Stimulated activated CD4-positive, alpha-beta T cell treated with anti-CD3 and anti-CD28 coated beads, Interleukin-4, amount 100 ng/mL, for 1 hour (primary cell): ENCODE results near the gene KLHL17.
A peak's percentile ranks its signal among the peaks of the same experiment; 100 is the strongest.

ENCODE experiments used
- DNase-seq: peaks from one replicate; pipeline ENCODE4 v3.0.0-alpha.2; 2020

Gene KLHL17

DNA sequence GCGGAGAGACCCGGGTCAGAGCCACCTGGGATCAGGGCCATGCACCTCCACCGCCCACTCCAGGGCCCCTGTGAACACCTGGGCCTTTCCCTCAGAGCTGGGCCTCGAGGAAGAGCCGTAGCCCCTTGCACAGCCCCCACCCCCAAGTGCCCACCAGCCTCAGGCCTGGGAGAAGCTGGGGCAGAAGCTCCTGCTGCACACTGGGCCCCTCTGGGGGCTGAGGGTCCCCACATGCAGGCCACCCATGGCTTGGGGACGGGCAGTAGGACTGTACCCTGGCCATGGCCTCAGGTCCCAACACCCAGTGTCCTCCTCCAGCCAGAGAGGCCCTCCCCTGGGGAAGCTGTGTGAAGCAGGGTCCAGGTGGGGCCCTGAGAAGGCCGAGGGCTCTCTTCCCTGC is 7.8 kb upstream of the KLHL17 start:
- no peak for DNase-seq

DNA sequence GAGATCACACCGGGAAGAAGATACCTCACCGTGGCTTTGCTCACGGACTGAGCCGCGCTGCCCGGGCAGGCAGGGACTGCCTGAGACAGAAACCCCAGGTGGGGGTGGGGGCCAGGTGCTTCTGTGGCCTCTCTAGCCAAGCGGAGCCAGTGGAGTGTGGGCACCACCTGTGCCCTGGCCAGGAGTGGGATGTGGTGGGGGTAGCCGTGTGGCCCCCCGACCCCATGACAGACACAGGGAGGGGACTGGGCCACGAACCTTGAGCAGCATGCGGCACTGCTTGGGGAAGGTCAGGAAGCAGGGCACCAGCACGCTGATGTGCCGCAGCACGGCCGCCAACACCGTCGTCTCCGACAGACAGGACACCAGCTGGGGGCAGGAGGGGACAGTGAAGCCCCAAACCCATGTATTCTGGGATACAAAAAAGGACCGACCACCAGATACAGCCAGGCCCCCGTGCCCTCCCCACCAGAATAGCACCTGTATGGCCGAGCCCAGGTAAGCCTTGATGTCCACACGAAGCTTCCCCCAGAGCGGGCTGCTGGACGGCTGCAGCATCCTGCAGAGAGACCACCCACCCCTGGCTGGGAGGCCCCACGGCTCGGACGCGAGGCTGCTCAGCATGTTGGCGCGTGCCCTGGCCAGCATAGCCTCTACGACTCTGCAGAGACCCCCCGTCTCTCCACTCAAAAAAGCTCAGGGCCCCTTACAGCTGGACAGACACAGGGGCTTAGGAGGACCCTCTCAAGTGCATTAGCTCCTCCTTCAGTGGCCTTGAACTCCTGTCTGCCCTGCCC is 6.7 kb upstream of the KLHL17 start:
- no peak for DNase-seq

DNA sequence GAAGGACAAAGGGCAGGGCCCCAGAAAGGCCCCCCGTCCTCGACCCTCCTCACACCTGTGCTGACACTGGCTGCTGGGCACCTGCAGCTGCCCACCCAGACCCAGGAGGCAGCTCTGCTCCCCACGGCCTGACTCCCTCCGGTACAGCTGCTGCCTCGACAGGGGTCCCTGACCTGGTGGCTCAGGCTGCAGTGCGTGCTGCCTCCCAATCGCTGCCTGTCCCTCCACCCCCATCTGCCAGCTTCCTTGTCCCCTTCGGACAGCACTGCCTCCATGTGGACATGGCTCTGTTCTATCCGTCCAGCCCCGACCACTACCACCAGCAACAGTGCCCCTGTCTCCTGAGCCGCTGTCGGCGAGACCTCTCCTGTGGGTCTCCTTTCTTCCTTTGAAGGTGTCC is 5.5 kb upstream of the KLHL17 start:
- no peak for DNase-seq

DNA sequence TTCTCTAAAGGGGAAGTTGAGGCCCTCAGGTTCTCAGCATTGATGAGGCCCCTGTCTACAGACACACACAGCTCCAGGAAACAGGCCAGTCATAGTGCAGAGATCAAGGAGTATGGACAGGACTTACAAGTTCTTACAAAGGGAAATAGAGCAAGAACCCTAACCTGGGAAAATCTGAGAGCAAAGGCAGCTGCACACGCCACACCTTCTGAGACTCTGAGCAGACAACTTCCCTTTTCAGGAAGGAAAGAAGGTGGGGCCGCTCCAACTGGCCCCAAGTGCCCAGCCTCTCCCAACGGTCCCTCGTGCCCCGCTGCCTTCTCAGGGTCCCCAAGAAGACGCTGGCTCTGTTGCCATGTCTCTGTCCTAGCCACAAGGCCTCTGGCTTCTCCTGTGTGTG is 4.9 kb upstream of the KLHL17 start:
- DNase-seq = no peak

DNA sequence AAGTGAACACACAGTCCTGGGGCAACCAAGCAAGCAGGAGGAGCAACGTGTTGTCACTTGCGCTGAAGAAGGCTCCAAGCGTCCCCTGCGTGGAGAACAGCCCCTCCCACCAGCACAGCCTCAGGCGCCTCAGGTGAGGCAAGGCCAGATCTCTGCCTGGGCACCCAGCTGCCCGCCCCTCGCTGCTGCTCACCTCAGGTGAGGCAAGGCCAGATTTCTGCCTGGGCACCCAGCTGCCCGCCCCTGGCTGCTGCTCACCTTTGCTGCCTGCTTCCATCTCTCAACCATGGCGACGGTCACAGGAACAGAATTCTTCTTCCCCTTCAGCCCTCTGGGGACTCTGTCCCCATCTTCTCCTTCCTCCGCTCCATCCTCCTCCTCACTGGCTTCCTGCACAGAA is 3.7 kb upstream of the KLHL17 start:
- no peak for DNase-seq

DNA sequence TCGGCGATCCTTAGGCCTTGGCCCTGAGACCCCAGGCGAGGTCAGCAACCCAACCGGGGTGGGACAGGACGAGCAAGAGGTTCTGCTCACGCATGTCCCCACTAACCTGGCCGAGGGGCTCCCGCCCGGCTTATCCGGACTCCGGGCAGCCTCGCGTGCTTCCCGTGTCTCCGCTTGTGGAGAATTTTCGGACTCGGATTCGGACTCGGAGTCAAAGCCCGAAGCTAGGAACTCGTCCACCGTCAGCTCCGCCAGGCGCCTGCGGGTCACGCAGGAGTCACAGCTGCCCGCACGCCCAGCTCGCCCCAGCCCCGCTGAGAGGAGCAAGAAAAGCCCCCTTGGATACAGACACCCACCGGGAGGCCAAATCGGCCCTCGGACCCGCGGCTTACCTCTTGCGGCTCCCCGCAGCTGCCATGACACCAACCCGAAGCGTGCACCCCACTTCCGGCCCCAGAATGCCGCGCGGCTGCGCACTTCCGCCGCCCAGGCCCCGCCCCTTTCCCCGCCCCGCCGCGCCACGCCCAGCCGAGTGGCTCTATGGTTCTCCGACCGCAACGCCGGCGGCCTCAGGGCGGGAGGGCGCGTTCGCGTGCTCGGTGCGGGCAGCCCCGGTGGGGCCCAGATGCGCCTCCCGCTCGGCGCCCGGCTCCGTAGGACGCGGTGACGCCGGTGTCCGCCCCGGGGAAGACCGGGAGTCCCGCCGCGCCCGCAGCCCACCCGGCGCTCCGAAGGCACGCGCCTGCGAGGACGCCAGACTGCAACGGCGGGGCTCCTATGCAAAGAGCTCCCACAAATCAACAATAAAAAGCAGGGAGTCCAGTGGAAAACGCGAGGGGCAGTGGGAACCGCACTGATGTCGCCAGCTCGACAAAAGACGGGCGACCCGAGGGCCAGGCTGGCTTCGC is 1.3 kb upstream of the KLHL17 start, which contains the start of gene NOC2L:
TSS of gene NOC2L (minus strand) at position 434 of the 908 bp plus-strand sequence. CDS start at position 418, 16 bp downstream.
- DNase-seq = peak; percentile 97

DNA sequence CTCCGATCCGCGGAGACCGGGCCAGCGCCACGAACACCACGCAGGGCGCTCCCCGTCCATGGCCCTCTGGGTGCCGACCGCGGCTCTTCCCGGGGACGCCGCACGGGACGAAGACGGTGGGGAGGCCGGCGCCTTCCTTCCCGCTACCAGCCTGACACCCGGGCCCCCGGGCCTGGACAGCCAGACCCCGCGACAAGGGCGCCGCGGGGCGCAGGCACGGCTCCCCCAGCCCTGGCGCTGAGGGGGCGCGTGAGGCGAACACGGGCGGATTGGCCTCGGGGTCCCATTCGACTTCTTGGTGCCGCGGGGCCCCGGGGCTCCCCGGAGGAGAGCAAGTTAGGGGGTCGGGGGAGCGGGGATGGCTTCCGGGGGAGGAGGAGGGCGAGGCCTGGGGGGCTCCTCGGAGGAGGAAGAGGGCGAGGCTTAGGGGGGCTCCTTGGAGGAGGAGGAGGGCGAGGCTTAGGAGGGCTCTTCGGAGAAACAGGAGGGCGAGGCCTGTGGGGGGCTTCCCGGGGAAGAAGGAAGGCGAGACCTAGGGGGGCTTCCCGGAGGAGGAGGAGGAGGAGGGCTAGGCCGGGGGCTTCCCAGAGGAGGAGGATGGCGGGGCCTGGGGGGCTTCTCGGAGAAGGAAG is 537 bp upstream of the KLHL17 start:
- no peak for DNase-seq

DNA sequence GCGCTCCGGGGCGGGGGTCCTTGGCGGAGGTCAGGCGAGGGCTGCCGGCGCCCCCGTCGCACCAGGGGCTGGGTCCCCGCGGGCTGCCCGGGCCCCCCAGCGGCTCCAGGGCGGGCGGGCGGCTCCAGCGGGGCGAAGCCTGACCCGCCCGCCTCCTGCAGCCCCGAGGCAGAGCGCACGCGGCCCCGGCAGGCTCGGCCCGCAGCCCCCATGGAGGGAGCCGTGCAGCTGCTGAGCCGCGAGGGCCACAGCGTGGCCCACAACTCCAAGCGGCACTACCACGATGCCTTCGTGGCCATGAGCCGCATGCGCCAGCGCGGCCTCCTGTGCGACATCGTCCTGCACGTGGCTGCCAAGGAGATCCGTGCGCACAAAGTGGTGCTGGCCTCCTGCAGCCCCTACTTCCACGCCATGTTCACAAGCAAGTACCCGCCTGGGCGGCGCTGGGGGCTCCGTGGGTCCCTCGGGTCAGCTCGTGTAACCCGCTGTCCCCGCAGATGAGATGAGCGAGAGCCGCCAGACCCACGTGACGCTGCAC is 817 bp downstream of the KLHL17 start:
- DNase-seq = no peak

DNA sequence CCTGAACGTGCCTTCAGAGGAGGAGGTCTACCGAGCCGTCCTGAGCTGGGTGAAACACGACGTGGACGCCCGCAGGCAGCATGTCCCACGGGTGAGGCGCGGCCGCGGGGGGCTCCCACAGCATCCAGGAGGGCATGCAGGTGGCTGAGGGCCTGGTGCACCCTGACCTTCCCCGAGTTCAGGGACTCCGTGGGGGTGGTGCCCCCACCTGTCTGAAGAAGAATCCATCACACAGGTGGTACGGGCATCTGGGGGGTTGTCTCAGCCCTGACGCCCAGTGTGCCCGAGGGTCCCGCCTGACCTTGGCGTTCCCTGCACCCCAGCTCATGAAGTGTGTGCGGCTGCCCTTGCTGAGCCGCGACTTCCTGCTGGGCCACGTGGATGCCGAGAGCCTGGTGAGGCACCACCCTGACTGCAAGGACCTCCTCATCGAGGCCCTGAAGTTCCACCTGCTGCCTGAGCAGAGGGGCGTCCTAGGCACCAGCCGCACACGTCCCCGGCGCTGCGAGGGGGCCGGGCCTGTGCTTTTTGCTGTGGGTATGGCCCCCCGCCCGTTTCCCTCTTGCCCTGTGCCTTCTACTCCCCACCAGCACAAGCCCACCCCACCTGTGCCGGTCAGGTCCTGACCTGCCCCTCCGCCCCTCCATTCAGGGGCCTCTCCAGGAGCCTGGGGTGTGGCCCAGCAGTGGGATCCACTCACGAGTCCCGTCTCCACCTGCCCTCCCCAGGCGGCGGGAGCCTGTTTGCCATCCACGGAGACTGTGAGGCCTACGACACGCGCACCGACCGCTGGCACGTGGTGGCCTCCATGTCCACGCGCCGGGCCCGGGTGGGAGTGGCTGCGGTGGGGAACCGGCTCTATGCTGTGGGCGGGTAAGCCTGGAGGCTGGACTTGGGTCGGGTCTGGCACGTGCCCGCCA is 2.3 kb downstream of the KLHL17 start:
- no peak for DNase-seq

DNA sequence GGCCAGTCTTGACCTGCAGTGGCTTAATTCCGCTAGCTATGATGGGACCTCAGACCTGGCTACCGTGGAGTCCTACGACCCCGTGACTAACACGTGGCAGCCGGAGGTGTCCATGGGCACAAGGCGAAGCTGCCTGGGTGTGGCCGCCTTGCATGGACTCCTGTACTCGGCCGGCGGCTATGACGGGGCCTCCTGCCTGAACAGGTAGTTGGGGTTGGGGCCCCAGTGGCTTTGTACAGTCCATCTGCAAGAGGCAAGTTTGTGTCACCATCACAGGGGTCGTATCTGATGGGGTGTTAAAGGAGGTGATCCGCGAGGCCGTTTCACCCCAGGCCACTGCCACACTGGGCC is 2.9 kb downstream of the KLHL17 start:
- no peak for DNase-seq

DNA sequence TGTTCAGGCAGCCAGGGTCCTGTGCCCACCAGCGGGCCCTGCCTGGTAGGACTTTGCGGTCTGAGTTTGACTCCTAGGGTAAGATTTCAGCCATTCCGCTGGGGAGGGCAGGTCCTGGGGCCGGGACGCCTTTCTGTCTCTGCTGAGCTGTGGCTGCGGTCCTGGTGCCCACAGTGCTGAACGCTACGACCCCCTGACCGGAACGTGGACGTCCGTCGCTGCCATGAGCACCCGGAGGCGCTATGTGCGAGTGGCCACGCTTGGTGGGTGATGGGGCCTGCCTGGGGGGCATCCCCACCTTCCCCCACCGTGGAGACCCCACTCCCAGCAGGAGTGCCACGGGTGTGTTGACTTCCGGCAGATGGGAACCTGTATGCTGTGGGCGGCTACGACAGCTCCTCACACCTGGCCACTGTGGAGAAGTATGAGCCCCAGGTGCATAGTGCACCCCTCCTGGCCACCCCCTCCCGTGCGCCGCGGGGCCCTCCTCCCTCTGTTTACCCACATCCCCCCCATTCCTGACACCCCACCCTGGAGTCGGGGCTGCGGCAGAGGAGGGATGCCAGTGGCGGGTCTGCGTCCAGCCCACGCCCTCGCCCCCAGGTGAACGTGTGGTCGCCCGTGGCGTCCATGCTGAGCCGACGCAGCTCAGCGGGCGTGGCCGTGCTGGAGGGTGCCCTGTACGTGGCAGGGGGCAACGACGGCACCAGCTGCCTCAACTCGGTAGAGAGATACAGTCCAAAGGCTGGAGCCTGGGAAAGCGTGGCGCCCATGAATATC is 3.6 kb downstream of the KLHL17 start:
- no peak for DNase-seq

DNA sequence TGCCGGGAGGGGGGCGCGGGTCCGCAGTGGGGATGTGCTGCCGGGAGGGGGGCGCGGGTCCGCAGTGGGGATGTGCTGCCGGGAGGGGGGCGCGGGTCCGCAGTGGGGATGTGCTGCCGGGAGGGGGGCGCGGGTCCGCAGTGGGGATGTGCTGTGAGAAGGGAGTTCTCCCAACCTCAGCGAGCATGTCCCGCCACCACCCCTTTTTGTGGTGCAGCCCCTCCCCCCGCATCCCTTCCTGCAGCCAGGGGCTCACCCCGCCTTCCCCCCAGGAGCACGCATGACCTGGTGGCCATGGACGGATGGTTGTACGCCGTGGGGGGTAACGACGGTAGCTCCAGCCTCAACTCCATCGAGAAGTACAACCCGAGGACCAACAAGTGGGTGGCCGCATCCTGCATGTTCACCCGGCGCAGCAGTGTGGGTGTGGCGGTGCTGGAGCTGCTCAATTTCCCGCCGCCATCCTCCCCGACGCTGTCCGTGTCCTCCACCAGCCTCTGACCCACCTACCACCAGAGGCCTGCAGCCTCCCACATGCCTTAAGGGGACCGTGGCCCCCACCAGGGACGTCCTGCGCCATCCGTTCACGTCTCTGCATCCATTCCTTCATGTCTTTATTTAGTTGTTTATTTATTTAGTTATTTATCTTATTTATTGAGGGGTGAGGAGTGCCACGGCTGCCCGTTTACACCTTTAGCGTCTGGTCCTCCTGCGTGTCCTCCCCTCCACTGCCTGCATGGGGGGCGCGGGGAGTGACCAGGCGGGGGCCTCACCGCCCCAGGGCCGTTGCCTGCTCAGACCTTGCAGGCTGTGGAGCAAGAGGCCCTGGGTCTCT is 4.5 kb downstream of the KLHL17 start:
- no peak for DNase-seq

DNA sequence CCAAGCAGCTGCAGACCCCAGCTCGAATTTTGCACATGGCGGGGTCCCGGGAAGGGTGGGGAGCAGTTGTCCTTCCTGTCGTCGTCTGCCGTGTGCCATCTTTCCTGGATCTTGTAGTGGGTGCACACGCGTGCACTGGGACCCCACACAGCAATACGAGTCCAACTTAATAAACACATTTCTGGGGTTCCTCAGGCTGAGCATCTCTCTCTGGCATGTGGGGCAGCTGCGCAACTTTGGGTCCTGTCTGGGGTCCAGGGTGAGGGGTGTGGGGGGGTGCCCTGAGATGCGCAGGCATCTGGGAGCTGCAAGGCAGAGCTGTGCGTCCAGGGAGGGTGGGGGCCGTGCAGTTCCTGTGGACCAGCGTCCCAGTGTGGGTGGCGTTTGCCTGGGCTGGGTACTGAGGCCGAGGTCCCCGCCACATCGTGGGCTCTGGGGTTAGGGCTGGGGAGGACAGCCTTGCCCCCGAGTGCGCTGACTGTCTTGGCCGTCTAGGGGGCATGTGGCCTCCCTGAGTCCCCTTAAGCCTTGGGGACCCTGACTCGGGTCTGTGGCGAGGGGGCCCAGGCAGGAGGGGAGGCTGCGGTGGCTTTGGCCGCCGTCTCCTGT is 5.2 kb downstream of the KLHL17 start:
- no peak for DNase-seq

DNA sequence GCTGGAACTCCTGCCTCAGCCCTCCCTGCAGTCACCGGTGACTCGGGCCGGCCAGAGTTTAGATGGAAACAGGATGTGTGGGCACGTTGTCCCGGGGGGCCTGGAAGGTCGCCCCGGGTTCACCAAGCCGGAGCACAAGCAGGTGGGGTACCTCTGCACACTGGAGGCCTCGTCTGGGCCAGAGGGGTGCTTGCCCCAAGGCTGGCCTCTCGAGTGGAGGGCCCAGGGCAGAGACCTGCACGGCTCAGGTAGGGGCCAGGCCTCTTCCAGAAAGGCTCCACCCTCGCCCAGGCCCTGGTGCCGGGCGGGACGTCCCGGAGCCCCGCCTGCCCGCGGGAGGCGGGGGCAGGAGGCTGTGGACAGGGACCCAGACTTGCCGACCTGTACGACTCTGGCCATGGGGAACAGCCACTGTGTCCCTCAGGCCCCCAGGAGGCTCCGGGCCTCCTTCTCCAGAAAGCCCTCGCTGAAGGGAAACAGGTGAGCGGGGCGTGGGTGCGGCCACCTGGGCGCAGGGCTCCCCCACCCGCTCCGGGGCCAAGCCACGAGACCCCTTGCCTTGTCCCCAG is 5.8 kb downstream of the KLHL17 start, which contains the start of gene PLEKHN1:
TSS of gene PLEKHN1 (plus strand) at position 348 of the 569 bp plus-strand sequence. CDS start at position 398, 50 bp downstream.
- no peak for DNase-seq

DNA sequence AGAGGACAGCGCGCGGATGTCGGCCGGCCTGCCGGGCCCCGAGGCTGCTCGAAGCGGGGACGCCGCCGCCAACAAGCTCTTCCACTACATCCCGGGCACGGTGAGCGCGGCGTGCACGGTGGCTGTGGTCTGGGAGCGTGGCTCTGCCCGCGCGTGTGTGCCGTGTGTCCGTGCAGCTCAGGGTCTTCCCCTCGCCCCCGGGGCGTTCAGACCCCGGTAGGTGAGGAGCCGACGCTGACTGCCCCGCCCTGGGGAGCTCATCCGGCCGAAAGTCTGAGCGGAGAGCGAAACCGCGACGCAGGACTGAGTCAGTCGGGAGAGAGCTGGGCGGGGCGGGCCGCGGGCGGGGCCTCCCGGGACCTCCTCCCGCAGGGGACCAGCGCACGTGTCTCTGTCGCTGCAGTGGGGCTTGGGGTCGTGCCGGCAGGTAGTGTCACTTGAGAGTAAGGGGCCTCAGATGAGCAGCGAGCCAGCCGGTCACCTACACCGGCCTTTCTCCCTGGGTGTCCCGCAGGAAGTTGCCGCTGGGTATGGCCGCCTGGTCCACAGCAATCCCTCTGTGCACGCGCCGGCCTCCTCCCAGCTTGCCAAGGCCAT is 6.4 kb downstream of the KLHL17 start:
- DNase-seq = peak; percentile 91

DNA sequence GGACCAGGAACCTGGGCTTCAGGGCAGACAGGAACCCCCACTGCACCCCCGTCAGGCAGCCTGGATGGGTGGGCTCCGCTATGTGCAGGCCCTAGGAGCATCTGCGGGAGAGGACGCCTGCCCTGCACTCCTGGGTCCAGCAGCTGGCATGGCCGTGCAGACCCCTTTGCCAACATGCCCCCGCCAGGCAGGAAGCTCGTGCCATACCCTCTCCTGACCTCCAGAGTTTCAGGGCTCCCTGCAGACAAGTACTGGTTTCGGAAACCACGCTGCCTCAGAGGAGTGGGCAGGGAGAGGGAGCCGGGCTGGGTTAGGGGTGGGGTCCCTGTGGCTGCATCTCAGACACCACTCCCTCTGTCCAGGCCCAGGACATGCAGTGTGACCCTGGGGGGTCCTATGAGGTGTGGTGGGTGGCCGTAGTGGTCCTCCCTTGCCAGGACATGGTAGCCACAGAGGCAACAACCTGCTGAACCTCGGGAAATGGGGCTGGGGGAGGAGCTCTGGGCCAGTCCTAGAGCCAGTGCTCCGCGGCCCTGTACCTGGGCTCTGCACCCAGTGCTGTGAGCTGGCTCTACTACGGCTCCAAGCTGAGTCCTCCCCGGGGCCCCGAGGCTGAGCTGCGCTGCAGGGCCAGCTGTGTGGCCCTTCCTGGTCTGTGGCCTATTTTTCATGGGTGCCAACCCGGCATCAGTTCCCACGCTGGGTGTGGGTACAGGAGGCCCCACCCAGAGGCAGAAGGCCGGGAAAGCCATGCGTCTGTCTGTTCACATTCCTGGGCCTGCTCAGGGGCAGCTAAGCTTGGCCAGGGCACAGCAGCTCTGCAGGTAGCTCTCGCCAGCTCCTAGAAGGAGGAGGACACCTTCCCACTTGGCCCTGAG is 7.3 kb downstream of the KLHL17 start:
- no peak for DNase-seq

DNA sequence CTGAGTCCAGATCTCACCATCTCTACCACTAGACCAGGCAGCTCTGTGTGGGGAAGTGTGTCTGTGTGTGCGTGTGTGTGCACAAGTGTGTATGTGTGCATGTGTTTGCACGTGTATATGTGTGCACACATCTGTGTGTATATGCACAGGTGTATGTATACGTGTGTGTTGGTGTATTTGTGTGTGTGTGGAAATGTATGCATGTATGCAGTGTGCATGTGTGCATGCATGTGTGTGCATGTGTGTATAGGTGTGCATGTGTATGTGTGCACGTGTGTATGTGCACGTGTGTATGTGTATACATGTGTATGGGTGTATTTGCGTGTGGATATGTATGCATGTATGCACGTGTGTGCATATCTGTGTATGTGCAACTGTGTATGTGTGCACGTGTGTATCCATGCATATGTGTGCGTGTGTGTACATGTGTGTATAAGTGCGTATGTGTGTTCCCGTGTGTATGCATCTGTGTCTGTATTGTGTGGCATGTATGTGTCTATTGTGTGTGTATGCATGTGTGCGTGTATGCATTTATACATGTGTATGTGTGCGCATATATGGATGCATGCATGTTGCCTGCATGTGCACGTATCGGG is 9.0 kb downstream of the KLHL17 start:
- no peak for DNase-seq
